ENCODE results near the gene TNS2. TPM values are rescaled to one million over a fixed set of nuclear protein-coding genes. Genes with fewer than 3 reads are reported as not detected.
A peak's percentile ranks its signal among the peaks of the same experiment; 100 is the strongest.

Gene TNS2
- total RNA-seq, 1 donor from 2014 or later = 116 TPM

DNA sequence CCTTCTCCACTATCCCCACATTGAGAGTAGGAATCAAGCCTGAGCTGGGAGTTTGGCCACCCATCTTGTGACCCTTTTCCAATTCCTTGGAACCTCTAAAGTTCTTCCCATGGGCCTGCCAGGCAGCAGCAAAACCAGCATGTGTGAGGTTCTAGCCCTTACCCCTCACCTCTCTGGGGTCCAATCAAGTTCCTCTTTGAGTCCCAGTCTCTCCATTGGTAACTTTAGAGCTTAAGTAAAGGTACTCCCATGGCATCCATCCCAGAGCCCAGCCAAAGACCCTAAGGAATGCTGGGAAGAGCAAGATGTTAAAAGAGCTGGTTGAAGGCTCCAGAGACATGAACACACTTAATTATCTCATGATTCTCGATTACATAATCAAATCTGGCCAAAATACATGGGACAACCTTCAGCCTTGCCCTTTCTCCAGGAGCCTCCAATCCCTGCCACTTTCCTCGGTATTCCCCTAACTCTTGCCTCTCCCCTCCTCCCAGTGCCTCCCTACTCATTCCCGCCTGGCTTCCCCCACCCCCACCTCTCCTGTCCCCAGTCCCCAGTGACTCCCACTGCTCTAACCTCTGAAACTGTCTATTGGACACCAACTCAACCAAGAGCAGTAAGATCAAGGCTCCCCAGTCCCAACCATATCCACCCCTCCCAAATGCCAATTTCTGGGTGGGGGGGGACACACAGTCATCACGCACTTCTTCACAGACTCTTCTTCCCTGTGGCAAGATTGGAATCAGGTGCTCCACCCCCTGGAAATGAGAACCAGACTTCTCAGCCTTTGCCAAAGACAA, 4.8 kb upstream of the TNS2 start:
- TF ChIP-seq CTCF (IDR thresholded peaks at IDR 0.05) = no peak
- Mint-ChIP-seq H3K27ac (ENCODE audit: unreplicated experiment) (peak overlapping the region; percentile 100), H3K9me3 (ENCODE audit: unreplicated experiment) (no peaks in the 10 kb centered on the region), H3K4me1 (ENCODE audit: unreplicated experiment) (peaks cover 55% of the 10 kb centered on the region), H3K27me3 (ENCODE audit: unreplicated experiment) (no peaks in the 10 kb centered on the region), H3K4me3 (ENCODE audit: unreplicated experiment) (peak overlapping the region; percentile 96), H3K36me3 (ENCODE audit: unreplicated experiment) (peaks cover 18% of the 10 kb centered on the region)
- DNase-seq (ENCODE audit: extremely low spot score, unreplicated experiment) = no peak

- Mint-ChIP-seq H3K36me3 (ENCODE audit: unreplicated experiment) (peaks cover 13% of the 10 kb centered on the region), H3K27ac (ENCODE audit: unreplicated experiment) (peak overlapping the region; percentile 100), H3K9me3 (ENCODE audit: unreplicated experiment) (no peaks in the 10 kb centered on the region), H3K27me3 (ENCODE audit: unreplicated experiment) (no peaks in the 10 kb centered on the region), H3K4me1 (ENCODE audit: unreplicated experiment) (peaks cover 60% of the 10 kb centered on the region), H3K4me3 (ENCODE audit: unreplicated experiment) (peak overlapping the region; percentile 96)
- TF ChIP-seq CTCF (IDR thresholded peaks at IDR 0.05) = no peak
- DNase-seq (ENCODE audit: extremely low spot score, unreplicated experiment) = peak; percentile 62
Observed at GRCh38 chr12:53045696-53046045, 4.2 kb upstream of the TNS2 start.

DNA sequence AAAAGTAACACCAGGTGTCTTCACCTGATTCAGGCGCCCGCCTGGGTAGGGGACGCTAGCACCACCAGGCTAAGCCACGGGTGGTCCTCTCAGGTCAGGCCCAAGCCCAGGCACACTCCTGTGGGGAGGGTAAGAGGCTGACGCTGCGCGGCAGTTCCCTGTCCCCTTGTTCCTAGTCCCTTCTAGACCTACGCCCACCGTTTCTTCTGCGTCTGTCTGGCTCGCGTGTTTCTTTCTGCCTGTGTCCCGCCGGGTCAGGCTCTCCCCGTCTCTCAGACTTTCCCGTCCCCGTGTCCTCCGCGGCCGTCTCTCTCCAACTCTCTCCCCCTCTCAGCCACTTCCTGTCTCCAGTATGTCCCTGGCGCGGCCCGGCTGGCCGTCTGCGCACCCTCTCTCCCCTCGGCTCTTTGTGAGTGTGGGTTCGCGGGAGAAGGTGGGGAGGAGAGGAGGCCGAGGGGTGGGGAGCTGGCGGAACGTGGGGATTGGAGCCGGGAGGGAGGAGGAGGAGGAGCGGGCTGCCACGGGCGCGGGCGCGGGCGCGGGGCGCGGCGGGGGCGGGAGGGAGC, 3.1 kb upstream of the TNS2 start:
- Mint-ChIP-seq H3K9me3 (ENCODE audit: unreplicated experiment) (no peaks in the 10 kb centered on the region), H3K36me3 (ENCODE audit: unreplicated experiment) (peaks cover 8% of the 10 kb centered on the region), H3K27ac (ENCODE audit: unreplicated experiment) (peak overlapping the region; percentile 100), H3K27me3 (ENCODE audit: unreplicated experiment) (no peaks in the 10 kb centered on the region), H3K4me1 (ENCODE audit: unreplicated experiment) (peaks cover 70% of the 10 kb centered on the region), H3K4me3 (ENCODE audit: unreplicated experiment) (peak overlapping the region; percentile 96)
- TF ChIP-seq CTCF (IDR thresholded peaks at IDR 0.05) = no peak
- DNase-seq (ENCODE audit: extremely low spot score, unreplicated experiment) = peak; percentile 93

DNA sequence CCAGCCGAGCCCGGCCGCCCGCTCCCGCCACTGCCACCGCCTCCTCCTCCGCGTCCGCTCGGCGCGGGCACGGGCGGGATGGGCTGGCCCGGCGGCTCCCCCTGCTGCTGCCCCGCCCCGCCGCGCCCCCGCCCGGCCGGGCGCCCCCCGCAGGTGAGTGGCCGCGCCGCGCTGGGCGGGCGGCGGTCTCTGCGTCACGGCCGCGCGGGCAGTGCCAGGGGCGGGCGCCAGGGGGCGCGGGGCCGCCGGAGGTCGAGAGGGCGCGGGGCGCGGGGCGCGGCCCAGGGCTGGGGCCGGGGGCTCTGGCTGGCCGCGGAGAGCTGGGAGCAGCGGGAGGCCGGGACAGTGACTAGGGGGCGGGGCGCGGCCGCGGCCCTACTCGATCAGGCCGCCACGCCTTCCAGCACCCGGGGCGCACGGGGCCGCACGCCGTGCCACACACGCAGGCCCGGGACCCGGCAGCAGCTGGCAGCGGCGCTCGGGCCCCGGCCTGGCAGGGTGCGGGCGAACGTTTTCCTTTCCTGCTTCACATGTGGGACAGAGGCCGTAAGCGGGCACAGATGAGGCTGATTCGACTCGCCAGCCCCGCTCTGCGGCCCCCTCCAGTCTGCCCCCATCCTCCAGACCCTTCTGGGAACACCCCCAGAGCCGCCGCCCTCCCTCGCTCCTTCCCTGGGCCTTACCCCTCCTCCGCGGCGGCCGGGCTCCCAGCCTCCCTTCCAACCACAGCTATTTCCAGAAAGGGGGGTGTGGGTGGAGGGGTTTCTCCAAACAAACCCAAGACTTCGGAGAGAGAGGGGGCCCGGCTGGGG, 2.4 kb upstream of the TNS2 start:
- no peaks in the 10 kb centered on the region for H3K27me3 Mint-ChIP-seq (ENCODE audit: unreplicated experiment)
- peak; percentile 30 for TF ChIP-seq CTCF (IDR thresholded peaks at IDR 0.05)
- peak overlapping the region; percentile 83 for H3K4me3 Mint-ChIP-seq (ENCODE audit: unreplicated experiment)
- peaks cover 77% of the 10 kb centered on the region for H3K4me1 Mint-ChIP-seq (ENCODE audit: unreplicated experiment)
- DNase-seq (ENCODE audit: extremely low spot score, unreplicated experiment) = peak; percentile 94
- H3K9me3 Mint-ChIP-seq (ENCODE audit: unreplicated experiment) = no peaks in the 10 kb centered on the region
- H3K27ac Mint-ChIP-seq (ENCODE audit: unreplicated experiment) = peak overlapping the region; percentile 98
- H3K36me3 Mint-ChIP-seq (ENCODE audit: unreplicated experiment) = peaks cover 2% of the 10 kb centered on the region
